ENCODE results near the gene ANKRD28. TPM values are rescaled to one million over a fixed set of nuclear protein-coding genes. Genes with fewer than 3 reads are reported as not detected.
"Not testable (repeated sequence)": the region's sequence is repeated elsewhere in the genome, so short reads cannot be mapped to it uniquely, and the experiment has no call there.

ANKRD28 gene
- polyA plus RNA-seq, 2 donors = 6.6 to 9.2 TPM

GRCh38 chr3:15822281-15822680 is 24.5 kb upstream of the ANKRD28 start:
- no peak overlapping the region for H3K4me3 ChIP-seq (ENCODE audit: low read depth in 1 of 2, low read length in 2 of 2)
- no peaks in the 10 kb centered on the region for H3K27me3 ChIP-seq (ENCODE audit: control insufficient read depth in 1 of 2, insufficient read depth in 2 of 2, low read length in 2 of 2)
- no peaks in the 10 kb centered on the region for H3K36me3 ChIP-seq (ENCODE audit: control insufficient read depth in 2 of 2, insufficient read depth in 2 of 2, low read length in 1 of 2)
- 78 to 84% methylated on average over 2 of the region's 2 CpGs for WGBS, 2 donors
- H3K9me3 ChIP-seq (ENCODE audit: control insufficient read depth in 2 of 2, insufficient read depth in 1 of 2, low read depth in 1 of 2, low read length in 1 of 2) = no peaks in the 10 kb centered on the region
- no peak overlapping the region for H3K27ac ChIP-seq (ENCODE audit: low read depth in 2 of 2, low read length in 1 of 2)
- no peaks in the 10 kb centered on the region for H3K4me1 ChIP-seq (ENCODE audit: control insufficient read depth in 2 of 2, insufficient read depth in 2 of 2, low read length in 1 of 2)

GRCh38 chr3:15820911-15821310 is 23.1 kb upstream of the ANKRD28 start:
- no peak overlapping the region for H3K4me3 ChIP-seq (ENCODE audit: low read depth in 1 of 2, low read length in 2 of 2)
- H3K9me3 ChIP-seq (ENCODE audit: control insufficient read depth in 2 of 2, insufficient read depth in 1 of 2, low read depth in 1 of 2, low read length in 1 of 2) = no peaks in the 10 kb centered on the region
- no peaks in the 10 kb centered on the region for H3K36me3 ChIP-seq (ENCODE audit: control insufficient read depth in 2 of 2, insufficient read depth in 2 of 2, low read length in 1 of 2)
- WGBS, 2 donors = 84 to 85% methylated on average over 2 of the region's 2 CpGs
- no peaks in the 10 kb centered on the region for H3K27me3 ChIP-seq (ENCODE audit: control insufficient read depth in 1 of 2, insufficient read depth in 2 of 2, low read length in 2 of 2)
- H3K4me1 ChIP-seq (ENCODE audit: control insufficient read depth in 2 of 2, insufficient read depth in 2 of 2, low read length in 1 of 2) = no peaks in the 10 kb centered on the region
- no peak overlapping the region for H3K27ac ChIP-seq (ENCODE audit: low read depth in 2 of 2, low read length in 1 of 2)

DNA sequence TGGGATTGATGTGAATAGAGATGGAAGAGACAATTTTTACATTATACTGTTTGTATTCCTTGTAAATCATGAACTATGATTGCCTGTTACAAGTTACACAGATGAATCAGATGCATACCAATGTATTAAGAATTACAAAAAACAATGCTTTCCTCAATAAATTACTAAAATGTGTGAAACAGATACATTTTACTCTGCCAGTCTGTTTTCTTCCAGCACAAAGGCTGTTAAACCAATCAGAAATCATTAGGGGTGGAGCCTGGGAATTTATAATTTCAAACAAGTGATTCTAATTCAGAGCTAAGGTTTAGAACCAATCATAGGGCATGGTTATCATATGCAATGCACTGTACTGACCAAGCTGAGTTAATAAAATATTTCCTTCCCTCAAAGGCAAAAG is 21.8 kb upstream of the ANKRD28 start:
- Histone ChIP-seq H3K27me3 (ENCODE audit: control insufficient read depth in 1 of 2, insufficient read depth in 2 of 2, low read length in 2 of 2) (no peaks in the 10 kb centered on the region), H3K27ac (ENCODE audit: low read depth in 2 of 2, low read length in 1 of 2) (no peak overlapping the region), H3K9me3 (ENCODE audit: control insufficient read depth in 2 of 2, insufficient read depth in 1 of 2, low read depth in 1 of 2, low read length in 1 of 2) (no peaks in the 10 kb centered on the region), H3K4me1 (ENCODE audit: control insufficient read depth in 2 of 2, insufficient read depth in 2 of 2, low read length in 1 of 2) (no peaks in the 10 kb centered on the region), H3K4me3 (ENCODE audit: low read depth in 1 of 2, low read length in 2 of 2) (no peak overlapping the region), H3K36me3 (ENCODE audit: control insufficient read depth in 2 of 2, insufficient read depth in 2 of 2, low read length in 1 of 2) (no peaks in the 10 kb centered on the region)

DNA sequence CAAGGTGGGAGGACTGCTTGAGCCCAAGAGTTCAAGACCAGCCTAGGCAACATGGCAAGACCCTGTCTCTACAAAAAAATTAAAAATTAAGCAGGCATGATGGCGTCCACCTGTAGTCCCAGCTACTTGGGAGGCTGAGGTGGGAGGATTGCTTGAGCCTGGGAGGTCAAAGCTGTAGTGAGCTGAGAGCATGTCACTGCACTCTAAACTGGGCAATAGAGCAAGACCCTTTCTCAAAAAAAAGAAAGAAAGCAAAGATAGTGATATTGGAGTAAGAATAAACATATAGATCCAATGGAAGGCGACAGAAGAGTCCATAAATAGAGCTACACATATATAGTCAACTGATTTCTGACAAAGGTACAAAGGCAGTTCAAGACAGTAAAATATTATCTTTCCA is 21.3 kb upstream of the ANKRD28 start:
- Histone ChIP-seq H3K9me3 (ENCODE audit: control insufficient read depth in 2 of 2, insufficient read depth in 1 of 2, low read depth in 1 of 2, low read length in 1 of 2) (no peaks in the 10 kb centered on the region), H3K36me3 (ENCODE audit: control insufficient read depth in 2 of 2, insufficient read depth in 2 of 2, low read length in 1 of 2) (no peaks in the 10 kb centered on the region), H3K27me3 (ENCODE audit: control insufficient read depth in 1 of 2, insufficient read depth in 2 of 2, low read length in 2 of 2) (no peaks in the 10 kb centered on the region), H3K27ac (ENCODE audit: low read depth in 2 of 2, low read length in 1 of 2) (no peak overlapping the region), H3K4me3 (ENCODE audit: low read depth in 1 of 2, low read length in 2 of 2) (no peak overlapping the region), H3K4me1 (ENCODE audit: control insufficient read depth in 2 of 2, insufficient read depth in 2 of 2, low read length in 1 of 2) (no peaks in the 10 kb centered on the region)
- WGBS, 2 donors = 99 to 100% methylated on average over 2 of the region's 2 CpGs

GRCh38 chr3:15815696-15816095 is 17.9 kb upstream of the ANKRD28 start:
- Histone ChIP-seq H3K27me3 (ENCODE audit: control insufficient read depth in 1 of 2, insufficient read depth in 2 of 2, low read length in 2 of 2) (no peaks in the 10 kb centered on the region), H3K4me1 (ENCODE audit: control insufficient read depth in 2 of 2, insufficient read depth in 2 of 2, low read length in 1 of 2) (no peaks in the 10 kb centered on the region), H3K4me3 (ENCODE audit: low read depth in 1 of 2, low read length in 2 of 2) (no peak overlapping the region), H3K9me3 (ENCODE audit: control insufficient read depth in 2 of 2, insufficient read depth in 1 of 2, low read depth in 1 of 2, low read length in 1 of 2) (no peaks in the 10 kb centered on the region), H3K27ac (ENCODE audit: low read depth in 2 of 2, low read length in 1 of 2) (no peak overlapping the region), H3K36me3 (ENCODE audit: control insufficient read depth in 2 of 2, insufficient read depth in 2 of 2, low read length in 1 of 2) (no peaks in the 10 kb centered on the region)
- WGBS, 2 donors = 23 to 34% methylated on average over 4 of the region's 4 CpGs

- not testable (repeated sequence) for H3K4me1 ChIP-seq (ENCODE audit: control insufficient read depth in 2 of 2, insufficient read depth in 2 of 2, low read length in 1 of 2); H3K27ac ChIP-seq (ENCODE audit: low read depth in 2 of 2, low read length in 1 of 2); H3K4me3 ChIP-seq (ENCODE audit: low read depth in 1 of 2, low read length in 2 of 2); H3K27me3 ChIP-seq (ENCODE audit: control insufficient read depth in 1 of 2, insufficient read depth in 2 of 2, low read length in 2 of 2); H3K9me3 ChIP-seq (ENCODE audit: control insufficient read depth in 2 of 2, insufficient read depth in 1 of 2, low read depth in 1 of 2, low read length in 1 of 2); H3K36me3 ChIP-seq (ENCODE audit: control insufficient read depth in 2 of 2, insufficient read depth in 2 of 2, low read length in 1 of 2)
- 91 to 94% methylated on average over 5 of the region's 5 CpGs for WGBS, 2 donors
Measured at GRCh38 chr3:15813079-15813478, 15.3 kb upstream of the ANKRD28 start.

- H3K27me3 ChIP-seq (ENCODE audit: control insufficient read depth in 1 of 2, insufficient read depth in 2 of 2, low read length in 2 of 2) = no peaks in the 10 kb centered on the region
- no peaks in the 10 kb centered on the region for H3K9me3 ChIP-seq (ENCODE audit: control insufficient read depth in 2 of 2, insufficient read depth in 1 of 2, low read depth in 1 of 2, low read length in 1 of 2)
- no peaks in the 10 kb centered on the region for H3K4me1 ChIP-seq (ENCODE audit: control insufficient read depth in 2 of 2, insufficient read depth in 2 of 2, low read length in 1 of 2)
- H3K4me3 ChIP-seq (ENCODE audit: low read depth in 1 of 2, low read length in 2 of 2) = no peak overlapping the region
- WGBS, 2 donors = 90 to 91% methylated on average over 1 of the region's 1 CpG
- H3K27ac ChIP-seq (ENCODE audit: low read depth in 2 of 2, low read length in 1 of 2) = no peak overlapping the region
- H3K36me3 ChIP-seq (ENCODE audit: control insufficient read depth in 2 of 2, insufficient read depth in 2 of 2, low read length in 1 of 2) = no peaks in the 10 kb centered on the region
Measured at GRCh38 chr3:15812183-15812582, 14.4 kb upstream of the ANKRD28 start.

GRCh38 chr3:15810702-15811101 is 12.9 kb upstream of the ANKRD28 start:
- Histone ChIP-seq H3K4me3 (ENCODE audit: low read depth in 1 of 2, low read length in 2 of 2) (no peak overlapping the region), H3K36me3 (ENCODE audit: control insufficient read depth in 2 of 2, insufficient read depth in 2 of 2, low read length in 1 of 2) (no peaks in the 10 kb centered on the region), H3K4me1 (ENCODE audit: control insufficient read depth in 2 of 2, insufficient read depth in 2 of 2, low read length in 1 of 2) (no peaks in the 10 kb centered on the region), H3K27ac (ENCODE audit: low read depth in 2 of 2, low read length in 1 of 2) (no peak overlapping the region), H3K9me3 (ENCODE audit: control insufficient read depth in 2 of 2, insufficient read depth in 1 of 2, low read depth in 1 of 2, low read length in 1 of 2) (no peaks in the 10 kb centered on the region), H3K27me3 (ENCODE audit: control insufficient read depth in 1 of 2, insufficient read depth in 2 of 2, low read length in 2 of 2) (no peaks in the 10 kb centered on the region)

- no peaks in the 10 kb centered on the region for H3K9me3 ChIP-seq (ENCODE audit: control insufficient read depth in 2 of 2, insufficient read depth in 1 of 2, low read depth in 1 of 2, low read length in 1 of 2)
- H3K4me3 ChIP-seq (ENCODE audit: low read depth in 1 of 2, low read length in 2 of 2) = no peak overlapping the region
- H3K4me1 ChIP-seq (ENCODE audit: control insufficient read depth in 2 of 2, insufficient read depth in 2 of 2, low read length in 1 of 2) = no peaks in the 10 kb centered on the region
- 71 to 78% methylated on average over 2 of the region's 2 CpGs for WGBS, 2 donors
- no peaks in the 10 kb centered on the region for H3K27me3 ChIP-seq (ENCODE audit: control insufficient read depth in 1 of 2, insufficient read depth in 2 of 2, low read length in 2 of 2)
- no peaks in the 10 kb centered on the region for H3K36me3 ChIP-seq (ENCODE audit: control insufficient read depth in 2 of 2, insufficient read depth in 2 of 2, low read length in 1 of 2)
- no peak overlapping the region for H3K27ac ChIP-seq (ENCODE audit: low read depth in 2 of 2, low read length in 1 of 2)
Measured at GRCh38 chr3:15809313-15809712, 11.5 kb upstream of the ANKRD28 start.

GRCh38 chr3:15808679-15809310 is 11.0 kb upstream of the ANKRD28 start:
- no peaks in the 10 kb centered on the region for H3K27me3 ChIP-seq (ENCODE audit: control insufficient read depth in 1 of 2, insufficient read depth in 2 of 2, low read length in 2 of 2)
- no peaks in the 10 kb centered on the region for H3K4me1 ChIP-seq (ENCODE audit: control insufficient read depth in 2 of 2, insufficient read depth in 2 of 2, low read length in 1 of 2)
- no peak overlapping the region for H3K27ac ChIP-seq (ENCODE audit: low read depth in 2 of 2, low read length in 1 of 2)
- no peaks in the 10 kb centered on the region for H3K36me3 ChIP-seq (ENCODE audit: control insufficient read depth in 2 of 2, insufficient read depth in 2 of 2, low read length in 1 of 2)
- 96 to 97% methylated on average over 2 of the region's 2 CpGs for WGBS, 2 donors
- H3K4me3 ChIP-seq (ENCODE audit: low read depth in 1 of 2, low read length in 2 of 2) = no peak overlapping the region
- no peaks in the 10 kb centered on the region for H3K9me3 ChIP-seq (ENCODE audit: control insufficient read depth in 2 of 2, insufficient read depth in 1 of 2, low read depth in 1 of 2, low read length in 1 of 2)
